NCI-H345 (cell line): ENCODE data around the gene MAGI2.
A peak's percentile ranks its signal among the peaks of the same experiment; 100 is the strongest.
"Not testable (repeated sequence)": the region's sequence is repeated elsewhere in the genome, so short reads cannot be mapped to it uniquely, and the experiment has no call there.

ENCODE experiments used
- DNase-seq: peaks from one replicate; lab custom pipeline; 2025; lab: John Stamatoyannopoulos, UW

Gene MAGI2

DNA sequence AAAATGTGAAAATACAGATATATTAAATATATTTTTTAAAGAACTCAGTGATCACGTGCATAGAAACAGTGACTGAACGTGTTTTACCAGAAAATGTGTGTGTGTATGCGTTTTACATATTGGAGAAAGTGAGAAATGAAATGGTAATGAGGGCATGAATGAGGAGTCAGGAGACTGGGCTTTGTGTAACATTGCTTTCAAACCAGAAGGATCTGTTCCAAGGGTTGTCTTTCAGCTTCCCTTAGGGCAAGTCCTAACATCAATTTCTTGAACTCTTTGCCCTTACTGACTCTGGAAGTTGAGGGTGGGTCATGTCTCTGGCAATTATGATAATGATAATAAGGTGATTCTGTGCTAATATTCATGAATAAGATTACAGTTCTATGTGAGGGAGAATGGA lies 1097.6 kb downstream of the MAGI2 start:
- no peak for DNase-seq

DNA sequence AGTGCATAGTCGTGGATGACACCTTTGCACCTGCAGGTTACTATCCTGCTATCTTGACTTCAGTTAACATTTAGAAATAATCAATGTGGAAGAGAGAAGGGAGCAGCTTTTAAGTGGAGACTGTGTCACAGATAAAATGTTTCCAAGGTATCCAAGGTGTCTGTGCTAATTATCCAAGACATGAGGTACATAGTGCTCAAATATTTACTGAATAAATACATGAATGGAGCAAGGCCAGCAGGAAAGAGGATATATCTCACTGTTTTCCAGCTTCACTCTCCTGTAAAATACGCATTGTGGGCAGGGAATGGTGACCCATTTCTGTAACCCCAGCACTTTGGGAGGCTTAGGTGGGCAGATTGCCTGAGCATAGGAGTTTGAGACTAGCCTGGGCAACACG lies 1102.5 kb downstream of the MAGI2 start:
- no peak for DNase-seq

DNA sequence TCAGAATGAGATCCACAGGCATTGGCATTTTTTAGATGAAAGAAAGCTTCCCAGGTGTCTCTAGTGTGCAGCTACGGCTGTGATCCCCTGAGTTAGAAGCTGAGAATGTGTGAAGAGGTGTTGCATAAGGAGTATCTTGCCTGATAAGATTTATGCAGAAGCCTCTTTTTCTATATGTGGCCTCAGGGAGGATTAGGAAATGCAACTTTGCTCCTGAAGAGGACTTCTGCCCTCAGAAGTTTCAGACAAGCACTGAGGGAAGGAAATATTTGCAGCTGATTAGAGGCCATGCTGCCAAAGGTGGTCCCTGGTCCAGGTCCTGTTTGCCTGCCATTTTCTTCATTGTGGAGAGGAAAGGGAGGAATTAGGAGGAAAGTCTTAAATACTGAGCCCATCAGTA lies 1103.1 kb downstream of the MAGI2 start:
- DNase-seq = no peak

DNA sequence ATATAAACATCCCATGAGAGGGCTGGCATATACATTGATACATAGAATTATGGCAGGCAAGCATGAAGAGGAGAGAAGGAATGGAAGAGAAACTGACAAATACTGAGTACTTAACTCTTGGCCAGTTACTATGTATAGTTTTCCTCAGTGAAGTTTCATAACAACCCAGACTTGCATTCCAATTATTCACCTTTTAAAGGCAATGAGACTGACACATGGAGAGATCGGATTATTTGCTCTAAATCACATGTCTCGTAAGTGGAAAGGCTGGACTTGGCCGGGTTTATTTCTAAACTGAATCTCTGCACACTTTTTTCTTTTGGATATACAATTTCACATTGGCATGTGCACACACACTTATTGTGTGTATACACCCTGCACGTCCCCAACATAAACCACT lies 1106.6 kb downstream of the MAGI2 start:
- no peak for DNase-seq

DNA sequence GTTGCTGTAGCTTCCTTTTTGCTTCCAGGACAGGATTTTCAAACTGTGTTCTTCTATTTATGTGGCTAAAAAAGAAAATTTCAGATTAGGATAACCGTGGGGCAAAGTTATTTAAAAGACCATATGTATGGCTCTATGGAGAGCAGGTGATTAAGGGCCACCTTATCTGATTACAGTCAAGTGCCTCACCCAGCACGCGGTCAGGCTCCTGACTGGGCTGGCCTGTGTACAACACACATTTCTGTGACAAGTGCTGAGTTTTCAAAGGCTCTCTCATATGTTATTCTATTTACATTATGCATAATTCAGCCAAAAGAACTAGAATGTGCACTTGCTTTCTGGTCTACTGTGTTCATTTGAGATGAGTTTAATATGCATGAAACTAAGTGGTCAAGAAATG lies 1107.5 kb downstream of the MAGI2 start:
- peak; percentile 6 for DNase-seq

DNA sequence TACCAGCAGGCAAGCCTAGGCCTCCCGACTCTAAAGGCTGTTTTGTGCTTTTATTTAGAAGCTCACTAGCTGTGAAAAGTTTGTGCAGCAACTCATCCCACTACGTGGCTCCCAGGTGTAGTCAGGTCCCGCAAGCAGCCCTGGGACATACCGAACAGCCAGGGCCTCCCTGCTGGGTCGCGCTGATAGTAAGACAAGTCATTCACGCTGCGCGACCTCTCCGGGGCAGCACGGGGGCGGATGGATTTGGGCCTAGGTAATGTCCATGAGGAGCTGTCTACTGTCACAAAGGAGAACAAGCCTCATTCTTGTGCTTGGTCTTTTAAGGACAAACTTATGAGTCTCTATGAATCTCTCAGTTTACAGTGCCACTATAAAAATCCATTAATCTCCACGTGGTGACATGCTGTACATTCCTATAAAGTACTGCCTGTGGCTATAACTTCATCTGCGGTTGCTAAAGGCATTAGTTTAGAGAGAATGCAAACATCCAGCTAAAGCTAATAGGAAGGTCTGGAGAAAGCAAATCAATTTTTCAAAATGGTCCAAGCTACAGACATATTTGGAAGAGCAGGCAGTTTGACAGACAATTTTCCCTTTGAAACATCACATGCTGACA lies 1108.1 kb downstream of the MAGI2 start:
- DNase-seq = no peak

DNA sequence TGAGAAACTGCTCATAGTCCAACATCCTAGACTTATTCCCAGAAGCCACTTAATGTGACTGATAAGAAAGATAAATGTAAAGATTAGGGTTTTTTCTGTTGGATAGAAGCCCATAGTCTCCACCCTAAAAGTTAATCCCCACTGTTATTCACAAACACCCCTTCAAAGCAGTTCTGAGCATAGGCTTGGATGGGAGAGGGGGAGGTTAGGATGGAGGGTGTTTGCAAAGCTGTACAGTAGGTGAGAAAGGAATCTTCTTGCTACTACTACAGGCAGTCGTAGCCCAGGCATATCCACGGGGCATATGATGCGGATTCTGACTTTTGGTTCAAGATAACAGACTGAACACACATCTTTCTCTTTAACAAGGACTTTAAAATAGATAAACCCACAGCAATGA lies 1119.0 kb downstream of the MAGI2 start:
- DNase-seq = no peak

DNA sequence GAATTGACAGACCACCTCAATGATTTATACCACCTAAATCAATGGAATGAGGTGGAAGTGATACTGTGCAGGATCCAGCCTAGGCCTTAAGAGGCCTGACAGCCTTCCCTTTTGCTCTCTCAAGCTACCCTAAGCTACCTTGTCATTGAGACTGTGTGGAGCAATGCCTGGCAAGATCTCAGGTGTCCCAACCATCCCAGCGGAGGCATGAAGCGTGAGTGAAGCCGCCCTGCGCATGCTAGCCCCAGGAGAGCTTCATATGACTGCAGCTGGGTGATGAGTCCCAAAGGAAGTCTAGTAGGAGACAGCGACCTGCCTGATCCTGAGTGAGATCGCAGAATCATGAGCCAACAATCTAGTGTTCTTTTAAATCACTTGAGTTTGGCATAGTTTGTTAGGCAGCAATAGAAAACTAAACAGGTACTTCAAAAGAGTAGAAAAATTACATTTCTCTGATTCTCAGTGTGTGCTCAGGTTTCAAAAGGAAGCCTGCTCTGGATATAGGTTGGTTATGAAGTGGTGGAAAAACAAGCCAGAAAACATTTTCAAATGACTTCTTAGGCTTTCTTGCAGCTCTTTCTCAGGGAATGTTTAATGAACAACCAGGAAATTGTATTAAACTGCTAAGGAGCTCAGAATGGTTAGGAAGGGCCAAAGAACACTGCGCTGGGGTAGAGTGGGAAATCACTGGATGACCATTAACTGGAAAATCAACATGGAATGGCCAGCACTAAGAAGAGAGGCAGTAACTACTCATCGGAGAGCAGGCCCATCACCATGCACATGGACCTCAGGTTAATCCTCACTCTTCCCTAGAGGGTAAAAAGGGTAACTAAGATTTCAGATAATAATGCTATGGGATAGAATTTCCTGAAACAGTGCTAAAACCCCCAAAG lies 1119.7 kb downstream of the MAGI2 start:
- no peak for DNase-seq

DNA sequence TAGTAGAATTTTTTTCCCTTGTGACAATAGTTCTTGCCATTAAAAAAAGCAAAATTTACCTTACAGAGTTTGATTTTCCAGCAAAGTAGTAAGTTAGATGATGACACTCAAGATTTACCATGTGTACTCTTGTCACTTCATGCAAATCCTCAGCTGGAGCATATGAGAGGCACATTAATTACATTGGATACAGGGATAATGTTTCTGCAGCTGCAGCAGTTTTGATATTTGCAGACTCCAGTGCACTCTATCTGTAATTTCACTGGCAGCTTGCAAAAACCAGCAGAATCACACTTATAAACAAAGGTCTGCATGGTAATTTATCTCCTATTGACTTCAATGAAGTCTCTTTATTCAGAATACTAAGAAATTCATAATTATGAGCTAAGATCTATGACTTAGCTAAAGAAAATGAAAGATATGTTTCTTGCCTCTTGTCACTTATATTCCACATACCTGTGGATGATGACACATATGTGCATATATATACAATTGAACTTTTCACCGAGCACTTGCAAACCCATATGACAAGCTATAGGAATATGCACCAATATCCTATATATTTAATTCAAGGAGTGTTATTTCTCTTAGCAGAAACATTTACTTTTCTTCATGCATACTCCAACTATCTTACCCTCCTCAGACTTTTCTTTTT lies 1124.3 kb downstream of the MAGI2 start:
- DNase-seq = no peak

DNA sequence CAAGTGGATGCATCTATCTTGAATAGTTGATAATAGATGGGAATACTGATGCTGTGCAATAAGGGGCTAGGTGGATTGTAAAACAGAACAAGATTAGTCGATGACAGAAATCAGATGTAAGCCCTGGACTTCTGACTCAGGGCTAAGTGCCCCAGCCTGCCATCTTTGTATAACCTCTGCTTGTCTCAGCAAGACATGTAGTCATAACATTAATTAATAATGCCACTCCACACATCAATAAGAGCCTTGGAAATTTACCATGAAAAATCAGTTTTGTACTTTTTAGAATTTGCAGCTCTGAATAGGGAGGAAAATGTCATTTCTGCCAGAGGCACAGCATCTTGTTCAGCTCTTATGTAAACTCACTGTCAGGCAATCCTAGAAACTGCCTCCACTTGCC lies 1125.7 kb downstream of the MAGI2 start:
- DNase-seq = no peak

DNA sequence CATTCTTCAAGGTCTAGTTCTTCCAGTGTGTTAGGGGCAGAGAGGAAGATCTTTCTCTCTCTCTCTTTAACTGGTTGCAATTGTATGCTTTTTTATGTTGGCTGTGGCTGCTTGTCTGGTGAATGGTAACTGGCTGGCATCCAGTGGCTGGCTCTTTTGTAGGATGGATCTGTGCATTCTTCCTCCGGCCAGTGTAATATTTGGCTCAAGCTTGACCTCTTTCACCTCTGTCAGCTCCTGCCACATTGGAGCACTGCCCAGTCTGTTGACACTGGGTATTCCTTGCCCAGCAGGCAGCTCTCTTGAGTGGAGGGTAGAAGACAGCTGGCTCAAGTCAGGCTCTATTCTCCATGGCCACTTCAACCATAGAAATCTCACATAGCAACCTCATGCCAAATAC lies 1126.6 kb downstream of the MAGI2 start:
- DNase-seq = no peak

DNA sequence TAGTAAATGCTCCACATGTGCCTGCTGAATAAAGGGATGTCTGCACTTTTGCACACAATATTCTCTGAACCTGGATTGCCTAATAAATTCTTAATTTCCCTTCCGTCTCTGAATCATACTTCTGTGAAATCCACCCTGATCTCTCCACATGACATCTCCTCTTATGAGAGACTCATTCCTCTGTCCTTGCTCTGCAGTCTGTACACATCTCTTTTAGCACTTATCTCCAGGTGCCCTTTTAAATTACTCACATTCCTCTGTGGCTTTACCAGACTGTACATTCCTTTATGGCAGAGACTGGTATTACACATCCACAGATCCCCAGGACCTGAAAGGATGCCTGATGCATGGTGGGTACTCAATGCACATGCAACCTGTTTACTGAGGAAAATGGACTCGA lies 1127.3 kb downstream of the MAGI2 start:
- no peak for DNase-seq

DNA sequence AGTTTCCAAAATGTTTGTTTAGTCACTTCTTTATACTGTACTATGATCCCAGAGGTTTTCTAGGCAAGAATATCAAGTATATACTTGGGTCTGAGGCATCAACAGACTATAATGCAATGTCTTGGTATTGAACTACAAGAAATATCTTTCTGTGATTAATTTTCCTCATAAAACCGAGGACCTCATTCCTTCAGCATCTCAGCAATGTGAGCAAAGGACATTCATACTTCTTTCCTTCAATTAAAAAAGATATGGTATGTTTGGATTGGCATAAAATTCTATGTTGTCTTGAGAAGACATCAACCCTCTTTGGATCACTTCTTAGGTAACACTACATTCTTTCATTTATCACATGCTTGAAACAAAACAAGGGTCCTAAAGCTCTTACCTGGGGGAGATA lies 1130.3 kb downstream of the MAGI2 start:
- DNase-seq = no peak

DNA sequence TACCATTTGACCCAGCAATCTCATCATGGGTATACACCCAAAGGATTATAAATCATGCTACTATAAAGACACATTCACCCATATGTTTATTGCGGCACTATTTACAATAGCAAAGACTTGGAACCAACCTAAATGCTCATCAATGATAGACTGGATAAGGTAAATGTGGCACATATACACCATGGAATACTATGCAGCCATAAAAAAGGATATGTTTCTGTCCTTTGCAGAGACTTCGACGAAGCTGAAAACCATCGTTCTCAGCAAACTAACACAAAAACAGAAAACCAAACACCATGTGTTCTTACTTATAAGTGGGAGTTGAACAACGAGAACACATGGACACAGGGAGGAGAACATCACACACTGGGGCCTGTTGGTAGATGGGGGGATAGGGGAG lies 1131.2 kb downstream of the MAGI2 start:
- not testable (repeated sequence) for DNase-seq

DNA sequence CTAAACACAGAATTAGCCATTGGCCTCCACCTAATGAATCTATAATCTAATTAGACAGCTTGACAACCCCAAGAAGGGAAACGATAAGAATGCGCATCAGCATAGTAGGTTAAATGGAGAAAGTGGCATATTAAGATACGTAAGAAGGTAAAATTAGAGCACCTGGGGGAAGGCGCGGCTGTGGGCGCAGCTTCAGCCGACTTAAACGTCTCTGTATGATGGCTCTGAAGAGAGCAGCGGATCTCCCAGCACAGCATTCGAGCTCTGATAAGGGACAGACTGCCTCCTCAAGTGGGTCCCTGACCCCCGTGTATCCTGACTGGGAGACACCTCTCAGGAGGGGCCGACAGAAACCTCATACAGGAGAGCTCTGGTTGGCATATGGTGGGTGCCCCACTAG lies 1136.1 kb downstream of the MAGI2 start:
- DNase-seq = no peak

DNA sequence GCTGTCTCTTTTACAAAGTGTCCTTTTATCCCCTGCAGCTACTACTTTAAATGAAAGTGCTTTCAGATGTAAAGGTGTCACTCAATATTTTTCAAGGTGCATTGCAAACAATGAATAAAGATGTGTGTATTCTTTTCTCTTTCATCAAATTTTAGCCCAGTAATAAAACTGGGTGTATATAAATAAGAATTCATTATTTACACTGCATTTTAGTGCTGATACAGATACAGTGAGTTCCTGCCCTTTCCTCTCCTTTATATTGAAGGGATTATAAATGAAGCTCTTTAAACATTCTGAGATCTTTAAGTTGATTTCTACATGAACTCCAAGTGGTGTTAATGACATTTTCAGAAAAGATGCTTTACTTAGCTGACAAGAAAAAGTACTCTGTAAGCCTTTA lies 1137.4 kb downstream of the MAGI2 start:
- DNase-seq = no peak

DNA sequence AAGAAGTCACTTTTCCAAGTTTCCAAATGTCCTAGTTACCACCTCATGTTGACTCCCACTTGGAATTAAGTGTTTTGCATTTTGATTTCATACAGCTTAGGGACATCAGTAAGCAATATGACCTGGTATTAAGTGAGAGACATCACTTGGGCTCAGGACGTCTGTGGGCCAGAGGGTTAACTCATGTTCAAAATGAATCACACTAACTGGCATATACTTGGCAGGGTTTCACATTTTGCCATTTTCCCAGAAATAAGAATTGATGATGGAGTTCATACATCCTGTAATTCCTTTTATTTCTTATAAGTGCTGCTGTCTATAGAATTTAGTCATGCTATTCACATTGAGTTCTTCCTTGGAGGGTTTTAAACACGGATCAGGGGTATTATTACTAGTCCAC lies 1138.3 kb downstream of the MAGI2 start:
- DNase-seq = no peak

DNA sequence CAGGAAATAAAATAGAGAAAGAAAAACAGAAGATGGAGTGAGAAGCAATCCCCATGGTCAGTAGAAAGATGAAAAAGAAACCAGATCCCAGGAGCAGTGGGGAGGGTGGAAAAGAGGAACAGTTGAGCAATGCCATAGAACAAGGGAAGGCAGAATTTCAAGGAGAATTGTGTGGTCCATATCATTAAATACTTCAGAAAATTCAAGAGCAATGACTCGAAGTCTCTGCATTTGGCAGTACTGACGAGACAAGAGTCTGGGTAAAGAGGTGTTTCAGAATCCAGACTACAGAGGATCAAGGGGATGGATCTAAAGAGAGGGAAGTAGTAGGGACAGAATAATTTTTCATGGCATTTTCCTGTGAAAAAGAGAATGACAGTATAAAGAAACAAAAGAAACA lies 1142.3 kb downstream of the MAGI2 start:
- DNase-seq = no peak

DNA sequence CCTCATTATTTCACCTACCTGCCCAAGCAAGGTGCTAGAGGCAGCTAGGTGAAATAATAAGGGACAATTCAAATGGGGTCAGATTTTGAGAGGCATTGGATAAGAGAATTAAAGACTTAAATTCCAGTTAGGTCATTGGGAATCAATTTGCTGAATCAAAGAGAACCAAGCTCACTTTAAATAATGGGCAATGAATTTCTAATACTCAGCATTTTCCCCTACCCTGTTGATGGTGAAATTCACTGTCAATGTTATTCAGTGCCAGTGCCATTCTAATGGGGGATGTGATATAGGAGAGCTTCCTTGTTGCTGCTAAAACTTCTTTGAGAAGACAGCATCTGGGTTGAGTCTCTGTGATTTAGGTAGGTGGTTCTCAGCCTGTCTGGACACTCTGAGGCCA lies 1145.6 kb downstream of the MAGI2 start:
- no peak for DNase-seq

DNA sequence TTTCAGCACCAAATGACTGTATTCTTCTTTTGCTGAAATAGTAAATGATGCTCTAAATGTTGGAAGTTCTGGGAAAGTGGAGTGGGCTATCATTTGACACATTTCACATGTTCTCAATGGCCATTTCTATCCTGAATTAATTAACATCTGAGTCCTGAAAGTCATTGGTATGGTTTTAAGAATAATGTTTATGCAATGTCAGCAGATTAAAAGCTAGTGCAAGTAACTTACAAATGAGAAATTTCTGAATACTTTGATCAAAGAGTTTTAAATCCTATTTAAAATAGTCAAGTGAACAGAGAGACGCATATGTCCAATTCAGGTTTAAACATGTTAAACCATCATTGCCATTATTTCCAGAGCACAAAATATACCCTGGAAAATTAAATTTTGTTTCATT lies 1146.8 kb downstream of the MAGI2 start:
- no peak for DNase-seq

DNA sequence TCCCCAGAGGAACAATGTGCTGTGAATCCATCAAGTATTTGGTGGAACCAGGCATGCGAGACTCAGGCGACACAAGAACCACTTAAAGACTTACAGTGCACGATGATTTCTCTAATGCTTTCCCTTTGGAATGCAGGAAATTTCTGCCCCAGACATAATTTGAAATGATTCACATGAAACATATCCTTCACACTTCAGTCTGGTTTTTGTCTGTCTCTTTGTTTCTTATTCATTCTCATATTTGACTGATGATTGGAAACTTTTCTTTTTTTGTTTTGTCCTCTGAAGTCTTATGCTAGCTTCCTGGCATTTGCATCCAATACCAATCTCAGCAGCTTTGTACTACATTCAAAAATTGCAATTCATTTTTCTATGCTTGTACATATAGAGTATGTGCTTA lies 1152.1 kb downstream of the MAGI2 start:
- no peak for DNase-seq

DNA sequence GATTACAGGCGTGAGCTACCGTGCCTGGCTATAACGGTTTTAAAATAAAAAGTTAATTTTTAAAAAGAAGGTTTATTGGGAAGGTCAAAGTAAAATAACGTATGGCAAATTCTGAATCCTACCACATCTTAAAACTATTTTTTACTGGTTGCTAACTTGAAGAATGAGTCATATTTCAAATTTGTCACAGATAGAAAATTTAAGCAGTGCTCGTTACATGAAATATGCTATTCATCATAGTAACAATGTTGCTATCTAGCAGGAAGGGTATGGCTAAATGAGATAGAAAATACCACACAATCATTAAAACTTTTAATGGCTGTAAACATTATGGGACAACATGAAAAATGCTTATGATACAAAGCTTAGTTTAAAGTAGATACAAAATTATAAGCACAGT lies 1154.4 kb downstream of the MAGI2 start:
- no peak for DNase-seq

DNA sequence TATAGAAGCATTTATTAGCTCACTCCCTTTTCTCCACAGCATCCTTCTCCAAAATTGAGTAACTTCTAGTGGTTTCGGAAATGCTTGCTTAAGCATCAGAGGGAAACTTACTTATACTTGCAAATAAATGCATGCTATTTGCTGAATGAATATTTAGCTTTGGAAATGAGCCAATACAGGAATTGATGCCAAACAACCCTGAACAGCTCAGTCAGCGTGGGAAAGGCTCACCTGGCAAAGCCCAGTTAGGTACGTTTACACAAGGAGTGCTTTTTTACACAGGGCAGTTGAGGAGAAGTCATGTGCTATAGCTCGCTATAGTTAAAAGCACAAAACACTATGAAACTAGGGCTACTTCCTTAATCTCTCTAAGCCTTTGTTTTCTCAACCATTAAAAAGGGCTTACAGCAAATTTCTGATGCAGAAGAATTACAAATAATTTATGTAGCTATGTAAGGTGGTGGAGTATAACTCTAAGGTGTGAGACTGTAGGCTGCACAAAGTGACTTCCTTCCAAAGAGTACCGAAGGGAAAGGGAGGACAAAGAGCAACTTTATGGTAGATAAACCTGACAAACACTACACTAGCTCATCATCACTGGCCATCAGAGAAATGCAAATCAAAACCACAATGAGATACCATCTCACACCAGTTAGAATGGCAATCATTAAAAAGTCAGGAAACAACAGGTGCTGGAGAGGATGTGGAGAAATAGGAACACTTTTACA lies 1156.7 kb downstream of the MAGI2 start:
- DNase-seq = peak; percentile 85
